B cell (primary cell): Measurements from ENCODE around the gene CCR5AS.

Experiments used
- ATAC-seq: fragments of 200-7000 bp; cut with Tn5 transposase; one replicate; pipeline ENCODE4 v1.10.0; 2021; ENCODE audit warnings: low read depth, mild to moderate bottlenecking, moderate number of reproducible peaks, moderate library complexity
- CTCF ChIA-PET: fragments of 350-600 bp; sonication (Branson Sonifier 250); formaldehyde crosslinking; loops from one replicate; lab custom pipeline; 2021; ENCODE audit warnings: antibody characterized with exemption, inconsistent platforms; lab: Charles Lee
- POLR2A ChIA-PET: fragments of 350-600 bp; sonication (Branson Sonifier 250); formaldehyde crosslinking; loops from one replicate; lab custom pipeline; 2021; ENCODE audit warnings: antibody characterized with exemption; lab: Charles Lee
- DNase-seq: peaks from one replicate; pipeline ENCODE4 v3.0.0; 2013
- H2AFZ ChIP-seq: 2 replicates; pipeline ENCODE4 v1.6.1; 2012; ENCODE audit warnings: mild to moderate bottlenecking, low read depth, low read length; ENCODE audit not compliant: insufficient read depth, poor library complexity, severe bottlenecking
- H3K27ac ChIP-seq, 2 donors: 1 replicate in 1 of 2; 2 replicates in 1 of 2; pipeline ENCODE4 v1.5.1; 2012 to 2013; ENCODE audit warnings: low read length in 2 of 2, mild to moderate bottlenecking in 2 of 2, moderate library complexity in 1 of 2
- H3K27me3 ChIP-seq, 4 experiments: fragments of 200-600 bp in 1 of 4; sonication (generic) in 1 of 4; replicated peaks in 1 of 4; 1 replicate in 2 of 4; 2 replicates in 2 of 4; pipeline versions ENCODE4 v1.6.1 to v1.7.0; 2013 to 2016; ENCODE audit warnings: low read length in 3 of 4, mild to moderate bottlenecking in 2 of 4, mixed read lengths in 1 of 4, moderate library complexity in 1 of 4; ENCODE audit not compliant: insufficient read depth in 4 of 4, control insufficient read depth in 3 of 4; ENCODE audit errors: control extremely low read depth in 1 of 4
- H3K36me3 ChIP-seq, 2 experiments: replicated peaks in 1 of 2; 1 replicate in 1 of 2; 2 replicates in 1 of 2; pipeline versions ENCODE4 v1.6.1 to v1.7.1; 2013; ENCODE audit warnings: low read length in 1 of 2; ENCODE audit not compliant: insufficient read depth in 2 of 2, control insufficient read depth in 1 of 2; ENCODE audit errors: control extremely low read depth in 1 of 2, extremely low read depth in 1 of 2
- H3K4me1 ChIP-seq, 2 donors: fragments of 200-600 bp in 1 of 2; sonication (generic) in 1 of 2; 1 replicate in 1 of 2; 2 replicates in 1 of 2; pipeline versions ENCODE4 v1.5.1 to v1.6.1; 2013 to 2017; ENCODE audit warnings: low read length in 2 of 2; ENCODE audit not compliant: control insufficient read depth in 2 of 2, insufficient read depth in 2 of 2
- H3K4me2 ChIP-seq: replicated peaks from 2 replicates; pipeline ENCODE3; 2012; ENCODE audit warnings: mild to moderate bottlenecking, low read depth, low read length; ENCODE audit not compliant: poor library complexity, severe bottlenecking
- H3K4me3 ChIP-seq, 5 experiments: fragments of 200-600 bp in 1 of 5; sonication (generic) in 1 of 5; 1 replicate in 3 of 5; 2 replicates in 2 of 5; pipeline versions ENCODE4 v1.5.1 to v1.7.0; 2011 to 2016; ENCODE audit warnings: low read length in 4 of 5, mild to moderate bottlenecking in 4 of 5, low read depth in 2 of 5, control low read depth in 1 of 5, moderate library complexity in 1 of 5; ENCODE audit not compliant: insufficient read depth in 1 of 5; ENCODE audit errors: control extremely low read depth in 1 of 5, extremely low read depth in 1 of 5
- H3K79me2 ChIP-seq: fragments of 200-600 bp; sonication (generic); one replicate; pipeline ENCODE4 v1.6.0; 2016; ENCODE audit warnings: low read length; ENCODE audit not compliant: control insufficient read depth, insufficient read depth
- H3K9ac ChIP-seq: fragments of 200-600 bp; sonication (generic); 2 replicates; pipeline ENCODE4 v1.6.1; 2017; ENCODE audit warnings: mild to moderate bottlenecking, low read length, moderate library complexity
- H3K9me3 ChIP-seq, 3 donors: one replicate each; pipeline versions ENCODE4 v1.6.1 to v1.7.1; 2013; ENCODE audit warnings: low read length in 2 of 3; ENCODE audit not compliant: control insufficient read depth in 2 of 3, insufficient read depth in 1 of 3; ENCODE audit errors: control extremely low read depth in 1 of 3
- H4K20me1 ChIP-seq: 2 replicates; pipeline ENCODE4 v1.6.0; 2012; ENCODE audit warnings: mild to moderate bottlenecking, low read length; ENCODE audit not compliant: insufficient read depth, control insufficient read depth, poor library complexity, severe bottlenecking
- H3K27ac Mint-ChIP-seq: one replicate; pipeline ENCODE4 v1.8.0; 2021; ENCODE audit warnings: mixed read lengths
- H3K27me3 Mint-ChIP-seq: one replicate; pipeline ENCODE4 v1.8.0; 2021; ENCODE audit warnings: mixed read lengths
- H3K4me1 Mint-ChIP-seq: one replicate; pipeline ENCODE4 v1.8.0; 2021; ENCODE audit warnings: mixed read lengths
- H3K4me3 Mint-ChIP-seq: one replicate; pipeline ENCODE4 v1.8.0; 2021; ENCODE audit warnings: mixed read lengths
- H3K9me3 Mint-ChIP-seq: one replicate; pipeline ENCODE4 v1.8.0; 2022; ENCODE audit warnings: mixed read lengths; ENCODE audit not compliant: insufficient read depth
- EZH2 ChIP-seq: IDR thresholded peaks from 2 replicates; pipeline ENCODE4 v1.6.1; 2012; ENCODE audit warnings: borderline replicate concordance, low read depth, mild to moderate bottlenecking, moderate library complexity, low read length; ENCODE audit not compliant: insufficient read depth, poor library complexity, severe bottlenecking
- WGBS: methylation state at CpG from one replicate; pipeline ENCODE4 v1.1.5; 2013; ENCODE audit warnings: missing lambda C conversion rate; ENCODE audit not compliant: insufficient coverage; 5-methylcytosine and 5-hydroxymethylcytosine counted together
- intact Hi-C: fragments of 100-400 bp; cut with micrococcal nuclease; formaldehyde crosslinking; loops from one replicate; pipeline ENCODE4 v1.10.0; 2022
- TF ChIP-seq, protein P1 (sequence below): fragments of 200-600 bp; IDR thresholded peaks from one replicate; pipeline ENCODE4 v1.8.0; 2022; ENCODE audit warnings: antibody characterized with exemption, mild to moderate bottlenecking

The CCR5AS gene

DNA sequence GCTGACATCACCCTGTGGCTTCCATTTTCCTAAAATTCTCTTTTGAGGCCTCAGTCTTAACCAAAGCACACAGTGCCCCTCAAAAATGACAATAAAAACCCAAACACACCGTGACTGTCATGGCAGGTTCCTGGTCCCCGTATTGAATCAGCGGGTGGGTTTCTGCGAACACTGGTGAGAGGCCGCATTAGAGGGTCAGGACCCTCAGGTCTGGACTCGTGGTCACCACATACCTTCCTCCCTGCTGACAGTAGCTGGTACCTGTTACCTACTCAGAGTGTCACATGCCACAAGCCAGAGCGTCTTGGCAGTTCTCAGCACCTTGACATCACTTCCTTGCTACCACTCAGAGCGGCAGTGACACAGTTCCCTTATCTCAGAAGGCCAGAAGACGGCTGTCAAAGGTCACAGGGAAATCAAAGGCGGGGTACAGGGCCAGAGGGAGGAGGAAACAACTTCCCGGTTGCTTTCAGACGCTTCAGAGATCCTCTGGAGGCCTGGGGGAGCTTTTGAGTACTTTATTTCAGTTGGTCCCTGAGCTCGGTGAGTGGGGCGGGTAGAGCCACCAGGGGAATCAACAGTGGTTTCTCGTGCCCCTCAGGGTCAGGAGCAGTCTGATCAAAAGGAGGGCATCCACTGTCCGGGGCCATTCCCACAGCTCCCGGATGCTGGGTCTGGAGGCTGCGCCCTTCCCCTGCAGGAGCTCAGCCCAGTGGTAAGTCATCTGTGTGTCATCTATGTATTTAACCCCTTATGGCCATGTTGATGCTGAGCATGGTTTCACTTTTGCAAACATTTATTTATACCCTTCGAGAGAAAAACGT is at the start of gene CCR5AS, which contains the start of gene CCRL2:
Gene CCR5AS, minus strand, starts transcription at position 279 of the 824 bp plus-strand sequence.
Gene CCRL2, plus strand, starts transcription at position 472 of the 824 bp plus-strand sequence. CDS start 821 bp downstream, outside the sequence.
- Histone ChIP-seq H4K20me1 (no peaks in the 10 kb centered on the region), H3K79me2 (no peaks in the 10 kb centered on the region), H3K4me3 (peak within 1 kb of the TSS in 4 of 5 experiments; percentile 30 to 74 (median 51)), H3K4me1 (peaks cover 27 to 30% of the 10 kb centered on the region in 2 donors), H3K36me3 (no peaks in the 10 kb centered on the region), H3K27ac (peak within 1 kb of the TSS; percentile 34 to 56), H3K9me3 (peaks cover 0 to 5% (median 0%) of the 10 kb centered on the region in 3 donors), H3K4me2 (peak within 1 kb of the TSS; percentile 89), H3K9ac (peak within 1 kb of the TSS; percentile 65), H2AFZ (peak within 1 kb of the TSS; percentile 77), H3K27me3 (no peaks in the 10 kb centered on the region)
- ChIA-PET POLR2A (interaction anchor here (2.1 kb wide), 1 partner anchor 24 kb away, joined by 7 read pairs; no protein-coding TSS in a partner anchor), CTCF (interaction anchor here (0.9 to 1.5 kb wide), 3 partner anchors 24 to 82 kb away, joined by 3 to 7 read pairs (median 4); no protein-coding TSS in a partner anchor)
- Mint-ChIP-seq H3K27me3 (no peaks in the 10 kb centered on the region), H3K4me3 (peak within 1 kb of the TSS; percentile 85), H3K4me1 (peaks cover 35% of the 10 kb centered on the region), H3K27ac (peak within 1 kb of the TSS; percentile 83), H3K9me3 (peaks cover 3% of the 10 kb centered on the region)
- peak; percentile 78 for ATAC-seq
- DNase-seq, result peak; percentile 73
- TF ChIP-seq, protein P1, sequence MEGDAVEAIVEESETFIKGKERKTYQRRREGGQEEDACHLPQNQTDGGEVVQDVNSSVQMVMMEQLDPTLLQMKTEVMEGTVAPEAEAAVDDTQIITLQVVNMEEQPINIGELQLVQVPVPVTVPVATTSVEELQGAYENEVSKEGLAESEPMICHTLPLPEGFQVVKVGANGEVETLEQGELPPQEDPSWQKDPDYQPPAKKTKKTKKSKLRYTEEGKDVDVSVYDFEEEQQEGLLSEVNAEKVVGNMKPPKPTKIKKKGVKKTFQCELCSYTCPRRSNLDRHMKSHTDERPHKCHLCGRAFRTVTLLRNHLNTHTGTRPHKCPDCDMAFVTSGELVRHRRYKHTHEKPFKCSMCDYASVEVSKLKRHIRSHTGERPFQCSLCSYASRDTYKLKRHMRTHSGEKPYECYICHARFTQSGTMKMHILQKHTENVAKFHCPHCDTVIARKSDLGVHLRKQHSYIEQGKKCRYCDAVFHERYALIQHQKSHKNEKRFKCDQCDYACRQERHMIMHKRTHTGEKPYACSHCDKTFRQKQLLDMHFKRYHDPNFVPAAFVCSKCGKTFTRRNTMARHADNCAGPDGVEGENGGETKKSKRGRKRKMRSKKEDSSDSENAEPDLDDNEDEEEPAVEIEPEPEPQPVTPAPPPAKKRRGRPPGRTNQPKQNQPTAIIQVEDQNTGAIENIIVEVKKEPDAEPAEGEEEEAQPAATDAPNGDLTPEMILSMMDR, result no peak
- TF ChIP-seq EZH2, result no peak
- intact Hi-C loops, result no loop called here
- WGBS, result 32% methylated on average over 17 of the region's 20 CpGs

DNA sequence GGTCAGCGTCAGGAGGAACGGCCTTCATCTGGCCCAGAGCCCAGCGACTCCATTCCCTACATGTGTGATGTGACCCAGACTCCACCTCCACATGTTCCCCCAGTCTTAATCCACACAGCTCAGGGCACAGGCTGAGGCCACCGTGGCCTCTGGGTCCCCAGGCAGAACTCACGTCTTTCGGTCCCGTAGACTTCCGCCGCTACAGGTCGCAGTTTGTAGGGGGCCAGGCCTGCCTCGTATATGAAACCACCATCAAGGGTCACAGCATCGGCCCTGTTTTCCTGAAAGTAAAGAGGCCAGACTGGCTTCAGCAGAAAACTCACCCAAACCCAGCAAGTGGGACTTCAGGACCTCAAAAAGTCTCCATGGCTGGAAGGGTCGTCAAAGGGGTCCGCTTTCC is 49.3 kb upstream of the CCR5AS start:
- Histone ChIP-seq H4K20me1 (no peaks in the 10 kb centered on the region), H3K36me3 (no peaks in the 10 kb centered on the region), H3K27ac (no peak overlapping the region), H3K4me3 (no peak overlapping the region), H3K4me2 (no peak overlapping the region), H3K9ac (no peak overlapping the region), H3K9me3 (peaks cover 0 to 6% (median under 1%) of the 10 kb centered on the region in 3 donors), H3K79me2 (no peaks in the 10 kb centered on the region), H3K4me1 (no peaks in the 10 kb centered on the region), H2AFZ (no peak overlapping the region), H3K27me3 (peaks cover 0 to 5% (median 3%) of the 10 kb centered on the region in 4 experiments)
- CTCF ChIA-PET, result interaction anchor here (1.3 kb wide), 1 partner anchor 686 kb away, joined by 3 read pairs; no protein-coding TSS in a partner anchor
- H3K4me3 Mint-ChIP-seq, result no peak overlapping the region
- peaks cover 37% of the 10 kb centered on the region for H3K27me3 Mint-ChIP-seq
- ATAC-seq (no peak), DNase-seq (no peak)
- POLR2A ChIA-PET, result no interaction called here
- 95% methylated on average over 12 of the region's 14 CpGs for WGBS
- intact Hi-C loops, result no loop called here
- TF ChIP-seq EZH2, result no peak
- TF ChIP-seq, protein P1, result no peak
- H3K27ac Mint-ChIP-seq, result no peak overlapping the region
- H3K9me3 Mint-ChIP-seq, result no peaks in the 10 kb centered on the region
- H3K4me1 Mint-ChIP-seq, result peaks cover 3% of the 10 kb centered on the region
